OCI-LY7 (cell line): ENCODE results near the gene KLF11.

ENCODE experiments used
- CTCF ChIP-seq: fragments of 200-600 bp; sonication (generic); conservative IDR thresholded peaks from 2 replicates; pipeline ENCODE4 v1.5.1; 2014; ENCODE audit warnings: mild to moderate bottlenecking, antibody characterized with exemption, low read length, moderate library complexity, mixed read lengths
- EZH2phosphoT487 ChIP-seq: fragments of 200-600 bp; sonication (generic); IDR thresholded peaks from 2 replicates; pipeline ENCODE4 v1.6.1; 2018; ENCODE audit warnings: low read depth, borderline replicate concordance, mild to moderate bottlenecking, mixed run types, antibody characterized with exemption, low read length, moderate library complexity, mixed read lengths

- TF ChIP-seq CTCF: no peak
- TF ChIP-seq EZH2phosphoT487: no peak
Measured at GRCh38 chr2:10002681-10003080, 40.7 kb upstream of the KLF11 start.
